NCI-H2107 treated with DMSO at 0.1 percent for 48 hours (cell line): ENCODE measurements around the gene ALG1.

Experiments
- DNase-seq: peaks from one replicate; lab custom pipeline; 2025; ENCODE audit not compliant: unreplicated experiment; lab: John Stamatoyannopoulos, UW

ALG1 gene, protein sequence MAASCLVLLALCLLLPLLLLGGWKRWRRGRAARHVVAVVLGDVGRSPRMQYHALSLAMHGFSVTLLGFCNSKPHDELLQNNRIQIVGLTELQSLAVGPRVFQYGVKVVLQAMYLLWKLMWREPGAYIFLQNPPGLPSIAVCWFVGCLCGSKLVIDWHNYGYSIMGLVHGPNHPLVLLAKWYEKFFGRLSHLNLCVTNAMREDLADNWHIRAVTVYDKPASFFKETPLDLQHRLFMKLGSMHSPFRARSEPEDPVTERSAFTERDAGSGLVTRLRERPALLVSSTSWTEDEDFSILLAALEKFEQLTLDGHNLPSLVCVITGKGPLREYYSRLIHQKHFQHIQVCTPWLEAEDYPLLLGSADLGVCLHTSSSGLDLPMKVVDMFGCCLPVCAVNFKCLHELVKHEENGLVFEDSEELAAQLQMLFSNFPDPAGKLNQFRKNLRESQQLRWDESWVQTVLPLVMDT

GRCh38 chr16:5071681-5072333 is at the start of gene ALG1:
Gene ALG1 (plus strand): TSS chr16:5071843. CDS start chr16:5071850, 7 bp downstream.
- peak; percentile 36 for DNase-seq

- no peak for DNase-seq
Measured at GRCh38 chr16:5022521-5022920, 49.1 kb upstream of the ALG1 start.

- peak; percentile 79 for DNase-seq
Measured at GRCh38 chr16:5024632-5025031, 47.0 kb upstream of the ALG1 start.

DNA sequence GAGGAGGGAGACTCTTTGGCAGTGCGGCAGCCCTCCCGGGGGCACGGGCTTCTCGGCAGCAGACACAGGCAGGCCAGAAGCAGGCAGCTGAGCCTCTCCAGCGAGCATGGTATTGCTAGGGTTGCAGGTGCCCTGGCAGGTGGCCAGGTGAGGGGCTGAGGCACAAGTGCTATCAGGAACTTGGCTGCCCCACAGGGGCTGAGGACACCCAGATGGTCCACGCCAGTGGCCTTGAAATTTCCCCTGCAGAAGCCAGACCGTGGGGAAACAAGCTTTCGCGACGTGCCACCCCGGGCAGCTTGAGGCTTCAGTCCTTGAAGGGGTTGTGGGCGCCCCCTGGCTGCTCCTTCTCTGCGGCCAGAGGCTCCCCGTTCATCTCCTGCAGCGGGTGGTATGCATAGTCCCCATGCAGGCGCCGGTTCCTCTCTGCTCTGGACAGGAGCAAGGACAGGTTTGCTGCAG is 46.4 kb upstream of the ALG1 start:
- peak; percentile 16 for DNase-seq

DNA sequence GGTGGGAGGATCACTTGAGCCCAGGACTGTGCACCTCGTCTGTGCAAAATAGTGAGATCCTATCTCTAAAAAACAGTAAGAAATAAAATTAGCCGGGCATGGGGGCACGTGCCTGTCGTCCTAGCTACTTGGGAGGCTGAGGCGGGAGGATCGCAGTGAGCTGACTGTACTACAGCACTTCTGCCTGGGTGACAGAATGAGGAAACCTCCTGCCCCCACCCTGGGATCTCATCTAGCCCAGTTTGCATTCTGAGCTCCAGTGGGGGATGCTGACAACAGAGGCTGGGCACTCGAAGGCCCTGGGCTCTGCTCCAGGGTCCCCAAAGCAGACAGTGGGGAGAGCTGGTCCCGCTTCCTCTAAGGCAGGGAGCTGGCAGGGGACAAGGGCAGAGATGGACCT is 45.0 kb upstream of the ALG1 start:
- DNase-seq: no peak

- no peak for DNase-seq
Measured at GRCh38 chr16:5027086-5027485, 44.6 kb upstream of the ALG1 start.

GRCh38 chr16:5027575-5028235 is 43.9 kb upstream of the ALG1 start:
- DNase-seq: no peak

- DNase-seq: no peak
Measured at GRCh38 chr16:5028950-5029475, 42.6 kb upstream of the ALG1 start.

- no peak for DNase-seq
Measured at GRCh38 chr16:5030251-5030870, 41.3 kb upstream of the ALG1 start.

GRCh38 chr16:5031601-5032000 is 40.0 kb upstream of the ALG1 start:
- DNase-seq: no peak

DNA sequence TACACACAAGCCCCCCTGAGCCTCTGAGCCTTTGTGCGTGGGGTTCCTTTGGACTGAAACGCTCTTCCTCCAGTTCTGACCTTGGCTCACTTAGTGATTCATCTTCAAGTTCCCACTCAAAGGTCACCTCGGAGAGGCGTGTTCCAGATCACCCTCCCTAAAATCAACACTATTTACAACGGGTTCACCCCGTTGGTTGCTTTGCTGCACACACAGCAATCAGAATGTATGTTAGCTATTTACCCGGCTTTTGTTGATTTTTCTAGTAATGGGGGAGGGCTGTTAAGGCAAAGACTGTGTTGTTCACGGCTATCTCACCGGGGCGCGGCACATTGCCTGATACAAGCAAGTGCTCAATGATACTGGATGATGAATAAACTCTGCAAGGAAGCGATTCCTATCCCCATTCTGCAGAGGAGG is 38.9 kb upstream of the ALG1 start:
- no peak for DNase-seq

GRCh38 chr16:5033256-5034166 is 38.1 kb upstream of the ALG1 start, which contains the start of gene NAGPA:
Gene NAGPA (minus strand): TSS chr16:5033935. CDS start chr16:5033914, 21 bp downstream.
- peak; percentile 26 for DNase-seq

GRCh38 chr16:5034167-5034523 is 37.5 kb upstream of the ALG1 start:
- no peak for DNase-seq

DNA sequence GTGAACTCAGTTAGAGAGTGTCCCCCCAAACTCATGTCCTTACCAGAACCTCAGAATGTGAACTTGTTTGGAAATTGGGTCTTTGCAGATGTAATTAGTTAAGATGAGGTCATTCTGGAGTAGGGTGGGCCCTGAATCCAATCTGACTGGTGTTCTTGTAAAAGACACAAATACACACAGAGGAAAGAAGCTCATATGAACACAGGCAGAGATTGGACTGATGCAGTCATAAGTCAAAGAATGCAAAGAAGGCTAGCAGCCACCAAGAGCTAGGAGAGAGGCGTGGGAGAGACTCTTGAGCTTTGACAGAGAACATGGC is 35.8 kb upstream of the ALG1 start:
- DNase-seq: no peak

DNA sequence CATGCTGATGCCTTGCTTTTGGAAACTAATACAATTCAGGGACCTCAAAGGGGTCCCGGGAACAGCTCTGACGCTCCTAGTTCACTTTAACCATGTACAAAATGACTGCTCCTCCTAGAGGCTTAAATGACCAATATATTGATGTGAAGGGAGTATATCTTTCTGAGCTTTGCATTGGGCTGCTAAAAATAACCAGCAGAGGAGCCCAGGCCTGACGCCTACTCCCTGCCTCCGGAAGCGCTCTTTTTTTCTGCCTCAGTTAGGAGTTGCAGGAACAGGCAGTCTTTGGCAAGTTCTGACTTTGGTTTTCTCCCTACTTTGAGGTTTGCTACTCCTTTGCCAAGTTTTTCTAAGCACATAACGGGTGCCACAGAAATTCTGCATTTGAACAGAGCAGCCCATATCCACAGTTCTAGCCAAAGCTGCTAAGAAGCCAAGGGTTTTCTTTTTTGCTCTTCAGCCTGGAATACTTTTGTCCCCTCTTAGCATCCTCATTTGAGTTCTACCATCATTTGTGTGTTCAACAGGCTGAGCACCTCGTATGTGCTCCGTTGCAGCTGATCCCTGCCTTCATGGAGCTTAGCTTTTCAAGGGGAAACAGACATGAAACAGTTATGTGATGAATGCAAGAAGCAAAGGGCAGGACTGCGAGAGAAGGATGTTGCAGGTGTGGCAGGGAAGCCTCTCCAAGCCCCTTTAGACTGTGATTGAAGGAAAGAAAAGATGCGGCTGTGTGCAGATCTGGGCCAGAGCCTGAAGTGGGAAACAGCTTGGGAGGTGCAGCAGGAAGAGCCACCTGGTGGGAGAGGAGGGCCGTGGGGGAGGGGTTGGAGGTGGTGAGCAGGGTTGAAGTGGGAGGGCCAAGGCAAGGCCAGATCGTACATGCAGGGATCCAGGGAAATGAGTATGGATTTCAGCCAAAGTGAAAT is 35.2 kb upstream of the ALG1 start:
- DNase-seq: no peak

GRCh38 chr16:5040451-5040850 is 31.2 kb upstream of the ALG1 start:
- DNase-seq: no peak

DNA sequence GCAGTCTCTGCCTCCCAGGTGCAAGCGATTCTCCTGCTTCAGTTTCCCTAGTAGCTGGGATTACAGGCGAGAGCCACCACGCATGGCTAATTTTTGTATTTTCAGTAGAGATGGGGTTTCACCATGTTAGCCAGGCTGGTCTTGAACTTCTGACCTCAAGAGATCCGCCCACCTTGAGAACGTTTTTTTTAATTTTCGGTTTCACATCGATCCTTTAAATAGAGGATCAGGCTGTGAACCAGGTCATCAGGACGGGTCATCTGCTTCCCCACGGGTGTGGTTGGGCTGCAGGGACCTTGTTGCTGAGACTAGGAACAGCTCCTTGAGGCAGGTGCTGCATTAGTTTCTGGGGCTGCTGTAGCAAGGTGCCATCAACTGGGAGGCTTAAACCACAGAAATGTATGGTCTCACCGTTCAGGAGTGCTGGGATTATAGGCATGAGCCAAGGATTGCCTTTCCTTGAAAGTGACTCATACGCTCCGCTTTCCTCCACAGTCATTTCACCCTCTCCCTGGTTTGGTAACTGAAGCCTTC is 30.0 kb upstream of the ALG1 start:
- no peak for DNase-seq

DNA sequence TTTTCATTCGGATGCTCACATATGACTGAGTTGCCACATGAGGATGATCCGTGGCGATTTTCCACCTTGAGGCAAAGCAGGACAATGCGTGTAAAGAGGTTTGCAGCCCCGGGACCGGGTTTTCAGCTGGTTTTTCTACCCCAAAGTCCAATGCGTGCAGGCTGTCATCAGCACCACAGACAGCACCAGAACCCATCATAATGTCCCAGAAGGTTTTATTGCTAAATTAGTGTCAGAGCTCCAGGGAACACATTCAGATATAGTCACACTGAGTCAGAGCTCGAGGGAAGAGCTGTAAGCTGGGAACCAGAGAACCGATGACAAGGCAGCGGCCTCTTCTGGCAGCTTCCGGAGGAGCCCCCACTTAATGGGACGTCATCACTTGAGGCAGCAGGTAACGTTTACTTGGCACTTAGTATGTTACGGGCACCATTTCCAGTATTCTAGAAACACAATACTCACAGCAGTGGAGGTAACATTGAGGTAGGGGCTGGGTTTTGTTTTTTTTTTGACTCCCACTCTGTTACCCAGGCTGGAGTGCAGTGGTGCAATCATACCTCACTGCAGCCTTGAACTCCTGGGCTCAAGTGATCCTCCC is 29.0 kb upstream of the ALG1 start:
- DNase-seq: no peak
